Neuronal stem cell (in vitro differentiated cells): ENCODE results near the gene PSMD11. TPM values are rescaled to one million over a fixed set of nuclear protein-coding genes. Genes with fewer than 3 reads are reported as not detected.
A peak's percentile ranks its signal among the peaks of the same experiment; 100 is the strongest.
"Not testable (repeated sequence)": the region's sequence is repeated elsewhere in the genome, so short reads cannot be mapped to it uniquely, and the experiment has no call there.

ENCODE experiments used
- DNase-seq: peaks from one replicate; pipeline ENCODE4 v3.0.0-alpha.2; 2013; ENCODE audit warnings: low spot score
- H2AFZ ChIP-seq: one replicate; pipeline ENCODE4 v1.6.1; 2013; ENCODE audit warnings: mild to moderate bottlenecking, low read length, inconsistent platforms
- H2AK5ac ChIP-seq: 2 replicates; pipeline ENCODE4 v1.6.1; 2013; ENCODE audit warnings: low read depth, mild to moderate bottlenecking, inconsistent platforms, low read length, moderate library complexity, mixed read lengths
- H2BK120ac ChIP-seq: 2 replicates; pipeline ENCODE4 v1.6.1; 2013; ENCODE audit warnings: low read depth, mild to moderate bottlenecking, inconsistent platforms, low read length, moderate library complexity, mixed read lengths
- H2BK12ac ChIP-seq: one replicate; pipeline ENCODE4 v1.6.1; 2013; ENCODE audit warnings: low read length, inconsistent platforms
- H2BK15ac ChIP-seq: 2 replicates; pipeline ENCODE4 v1.6.1; 2013; ENCODE audit warnings: mild to moderate bottlenecking, low read length, inconsistent platforms, mixed read lengths
- H2BK5ac ChIP-seq: one replicate; pipeline ENCODE4 v1.6.1; 2013; ENCODE audit warnings: inconsistent platforms, mild to moderate bottlenecking, low read length, moderate library complexity
- H3K14ac ChIP-seq: one replicate; pipeline ENCODE4 v1.6.1; 2013; ENCODE audit warnings: low read length, inconsistent platforms
- H3K18ac ChIP-seq: 2 replicates; pipeline ENCODE4 v1.6.1; 2013; ENCODE audit warnings: low read length, inconsistent platforms
- H3K23ac ChIP-seq: 2 replicates; pipeline ENCODE4 v1.6.1; 2013; ENCODE audit warnings: low read depth, mild to moderate bottlenecking, mixed read lengths, low read length, inconsistent platforms; ENCODE audit not compliant: poor library complexity
- H3K27ac ChIP-seq: replicated peaks from 3 replicates; pipeline ENCODE4 v1.5.1; 2013; ENCODE audit warnings: low read length, inconsistent platforms
- H3K27me3 ChIP-seq, 3 experiments: 2 replicates each; pipeline ENCODE4 v1.6.1; 2013; ENCODE audit warnings: low read length in 3 of 3, mild to moderate bottlenecking in 2 of 3, inconsistent platforms in 1 of 3, low read depth in 1 of 3, mixed read lengths in 1 of 3, moderate library complexity in 1 of 3; ENCODE audit not compliant: control insufficient read depth in 3 of 3, insufficient read depth in 3 of 3
- H3K36me3 ChIP-seq, 2 donors: replicated peaks in 1 of 2; 2 replicates each; pipeline ENCODE4 v1.6.1; 2013; ENCODE audit warnings: low read length in 2 of 2; ENCODE audit not compliant: control insufficient read depth in 2 of 2, insufficient read depth in 2 of 2
- H3K4ac ChIP-seq: 2 replicates; pipeline ENCODE4 v1.6.1; 2013; ENCODE audit warnings: inconsistent platforms, mild to moderate bottlenecking, low read length, moderate library complexity
- H3K4me1 ChIP-seq, 2 donors: 1 replicate in 1 of 2; 2 replicates in 1 of 2; pipeline ENCODE4 v1.6.1; 2013; ENCODE audit warnings: low read length in 2 of 2, low read depth in 1 of 2; ENCODE audit not compliant: control insufficient read depth in 2 of 2, insufficient read depth in 1 of 2
- H3K4me2 ChIP-seq: one replicate; pipeline ENCODE4 v1.6.1; 2013; ENCODE audit warnings: mild to moderate bottlenecking, low read length, inconsistent platforms; ENCODE audit not compliant: insufficient read depth, poor library complexity, severe bottlenecking
- H3K4me3 ChIP-seq, 2 donors: 2 replicates each; pipeline ENCODE4 v1.5.1; 2013; ENCODE audit warnings: low read length in 2 of 2, mild to moderate bottlenecking in 2 of 2, inconsistent platforms in 1 of 2, moderate library complexity in 1 of 2
- H3K79me1 ChIP-seq: one replicate; pipeline ENCODE4 v1.6.1; 2013; ENCODE audit warnings: low read depth, mild to moderate bottlenecking, inconsistent platforms, low read length, moderate library complexity
- H3K9ac ChIP-seq: one replicate; pipeline ENCODE4 v1.6.1; 2013; ENCODE audit warnings: mild to moderate bottlenecking, low read depth, low read length, inconsistent platforms; ENCODE audit not compliant: poor library complexity
- H3K9me3 ChIP-seq, 2 donors: replicated peaks in 1 of 2; 2 replicates each; pipeline versions ENCODE3 to v1.6.1; 2013; ENCODE audit warnings: low read length in 2 of 2, mild to moderate bottlenecking in 2 of 2, inconsistent platforms in 1 of 2, low read depth in 1 of 2, mixed read lengths in 1 of 2, moderate library complexity in 1 of 2; ENCODE audit not compliant: control insufficient read depth in 2 of 2, insufficient read depth in 1 of 2
- H4K8ac ChIP-seq: one replicate; pipeline ENCODE4 v1.6.1; 2013; ENCODE audit warnings: low read depth, mild to moderate bottlenecking, inconsistent platforms, low read length, moderate library complexity
- H4K91ac ChIP-seq: one replicate; pipeline ENCODE4 v1.6.1; 2013; ENCODE audit warnings: low read length, low read depth, mild to moderate bottlenecking, inconsistent platforms; ENCODE audit not compliant: poor library complexity
- WGBS, 2 donors: extraction: QIAGEN DNeasy Blood & Tissue Kit; methylation state at CpG; one replicate each; pipeline ENCODE4 v1.1.7; 2013; ENCODE audit warnings: missing lambda C conversion rate in 2 of 2, mixed read lengths in 1 of 2; ENCODE audit not compliant: insufficient read length in 2 of 2, insufficient replicate concordance in 1 of 2; ENCODE audit errors: extremely low coverage in 2 of 2; 5-methylcytosine and 5-hydroxymethylcytosine counted together
- polyA plus RNA-seq, 2 experiments: library from polyadenylated mRNA; stranded (reverse); fragments of 200-250 nt; gene quantifications; one replicate each; pipeline ENCODE4 v1.2.3, GENCODE V29; 2013

The PSMD11 gene
- 111 TPM for polyA plus RNA-seq (2013, experiment 1 of 2)
- polyA plus RNA-seq (2013, experiment 2 of 2): 121 TPM

DNA sequence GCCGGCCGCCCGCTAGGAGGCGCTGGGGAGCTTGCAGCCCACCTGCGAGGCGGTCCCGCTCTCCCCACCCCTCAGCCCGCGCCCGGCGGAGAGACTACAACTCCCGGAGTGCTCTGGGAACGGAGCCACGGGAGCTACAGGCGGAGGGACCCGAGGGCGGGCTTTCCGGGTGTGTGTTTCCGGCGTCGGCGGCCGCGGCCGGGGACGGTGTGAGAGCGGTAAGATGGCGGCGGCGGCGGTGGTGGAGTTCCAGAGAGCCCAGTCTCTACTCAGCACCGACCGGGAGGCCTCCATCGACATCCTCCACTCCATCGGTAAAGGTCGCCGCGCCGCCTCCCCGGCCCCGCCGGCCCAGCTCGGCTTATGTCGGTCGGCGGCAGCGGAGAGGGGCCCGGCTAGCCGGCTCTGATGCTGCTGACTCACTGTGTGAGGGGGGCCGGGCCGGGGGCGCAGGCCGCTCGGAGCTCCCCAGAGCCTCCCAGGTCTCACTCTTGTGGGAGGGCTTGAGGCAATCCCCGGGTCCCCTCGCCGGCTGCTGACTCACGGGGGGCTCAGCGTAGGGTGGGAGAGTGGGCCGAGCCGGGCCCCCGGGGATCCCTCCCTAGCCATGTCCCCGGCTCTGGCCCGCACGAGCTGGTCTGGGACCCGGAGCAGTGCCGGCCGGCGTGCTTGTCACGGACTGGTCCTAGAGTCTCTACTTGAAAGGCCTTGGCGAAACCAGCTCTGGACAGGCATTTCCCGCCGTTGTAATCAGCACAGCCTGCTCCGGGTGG, at the start of gene PSMD11:
Gene PSMD11, plus strand, starts transcription at position 210 of the 773 bp plus-strand sequence. Its CDS starts 14 bp downstream, at position 224.
- no CpG with 5 or more reads among the region's 74 CpGs for WGBS, 2 donors
- peaks cover 5 to 11% of the 10 kb centered on the region in 2 donors for H3K4me1 ChIP-seq
- H3K4me3 ChIP-seq: peak within 1 kb of the TSS; percentile 70 to 91
- peak within 1 kb of the TSS; percentile 89 for H3K4me2 ChIP-seq
- H3K23ac ChIP-seq: peak within 1 kb of the TSS; percentile 55
- no peak within 1 kb of the TSS for H3K4ac ChIP-seq
- no peaks in the 10 kb centered on the region for H3K79me1 ChIP-seq
- H2AK5ac ChIP-seq: peak within 1 kb of the TSS; percentile 94
- H2BK12ac ChIP-seq: no peak within 1 kb of the TSS
- H2BK5ac ChIP-seq: peak within 1 kb of the TSS; percentile 87
- H3K27ac ChIP-seq: peak within 1 kb of the TSS; percentile 17
- H3K14ac ChIP-seq: peak within 1 kb of the TSS; percentile 71
- peak within 1 kb of the TSS; percentile 86 for H3K9ac ChIP-seq
- peak; percentile 93 for DNase-seq
- no peak within 1 kb of the TSS for H4K91ac ChIP-seq
- peaks cover 5 to 10% of the 10 kb centered on the region in 2 donors for H3K9me3 ChIP-seq
- H2BK120ac ChIP-seq: no peak within 1 kb of the TSS
- H3K18ac ChIP-seq: peak within 1 kb of the TSS; percentile 97
- H3K36me3 ChIP-seq: peaks cover 7 to 39% of the 10 kb centered on the region in 2 donors
- no peaks in the 10 kb centered on the region for H3K27me3 ChIP-seq
- no peak within 1 kb of the TSS for H4K8ac ChIP-seq
- no peak within 1 kb of the TSS for H2BK15ac ChIP-seq
- H2AFZ ChIP-seq: peak within 1 kb of the TSS; percentile 93

DNA sequence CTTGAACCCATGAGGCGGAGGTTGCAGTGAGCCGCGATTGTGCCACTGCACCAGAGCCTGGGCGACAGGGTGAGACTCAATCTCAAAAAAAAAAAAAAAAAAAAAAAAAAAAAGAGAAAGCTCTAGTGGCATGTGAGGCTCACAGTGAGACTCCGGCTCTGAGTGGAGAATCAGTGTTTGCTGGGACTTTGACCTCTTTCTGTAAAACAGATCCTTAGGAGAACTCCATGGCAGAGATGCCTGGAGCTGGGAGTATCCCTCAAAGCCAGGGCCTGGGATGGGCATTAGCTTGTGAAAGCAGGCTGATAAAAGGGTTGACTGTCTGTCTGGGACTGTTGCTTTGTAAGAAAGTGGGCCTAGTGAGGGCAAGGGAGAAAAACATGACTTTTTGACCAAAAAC, 48.0 kb upstream of the PSMD11 start:
- no peak overlapping the region for H3K23ac ChIP-seq
- no peak overlapping the region for H3K14ac ChIP-seq
- H3K27me3 ChIP-seq: no peaks in the 10 kb centered on the region
- H3K4me2 ChIP-seq: no peak overlapping the region
- H3K4ac ChIP-seq: no peak overlapping the region
- no peak overlapping the region for H3K27ac ChIP-seq
- WGBS, 2 donors: no CpG with 5 or more reads among the region's 5 CpGs
- no peak overlapping the region for H2AFZ ChIP-seq
- H3K4me3 ChIP-seq: no peak overlapping the region
- no peak overlapping the region for H2BK5ac ChIP-seq
- no peaks in the 10 kb centered on the region for H3K79me1 ChIP-seq
- H2AK5ac ChIP-seq: no peak overlapping the region
- H2BK120ac ChIP-seq: no peak overlapping the region
- DNase-seq: no peak
- no peak overlapping the region for H2BK15ac ChIP-seq
- H3K36me3 ChIP-seq: no peaks in the 10 kb centered on the region
- H2BK12ac ChIP-seq: no peak overlapping the region
- no peaks in the 10 kb centered on the region for H3K4me1 ChIP-seq
- no peak overlapping the region for H4K91ac ChIP-seq
- H3K9me3 ChIP-seq: peaks cover 0 to 8% of the 10 kb centered on the region in 2 donors
- H3K9ac ChIP-seq: no peak overlapping the region
- H3K18ac ChIP-seq: no peak overlapping the region
- no peak overlapping the region for H4K8ac ChIP-seq

DNA sequence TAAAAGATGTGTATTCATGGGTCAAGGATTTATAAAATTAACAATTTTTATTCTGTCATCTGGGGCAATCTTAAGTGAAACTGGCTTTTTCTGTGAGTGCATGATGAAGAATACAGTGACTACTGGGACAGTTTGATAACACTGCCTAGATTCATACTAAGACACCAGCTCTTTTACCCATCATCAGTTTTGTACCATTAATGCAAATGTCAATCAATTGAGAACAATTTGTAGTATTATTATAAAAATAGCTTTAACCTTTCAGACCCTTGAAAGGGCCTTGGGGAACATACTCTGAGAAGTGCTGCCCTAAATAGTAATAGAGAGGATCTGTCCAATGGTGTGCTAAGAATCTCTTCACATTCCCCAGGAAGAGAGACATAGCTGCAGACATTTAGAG, 45.4 kb upstream of the PSMD11 start:
- no peak overlapping the region for H3K4ac ChIP-seq
- H3K4me3 ChIP-seq: no peak overlapping the region
- no peak overlapping the region for H3K18ac ChIP-seq
- no peak overlapping the region for H3K23ac ChIP-seq
- H2BK5ac ChIP-seq: no peak overlapping the region
- H2AK5ac ChIP-seq: no peak overlapping the region
- no peak for DNase-seq
- no peak overlapping the region for H3K4me2 ChIP-seq
- H2BK12ac ChIP-seq: no peak overlapping the region
- H3K79me1 ChIP-seq: no peaks in the 10 kb centered on the region
- no peak overlapping the region for H3K27ac ChIP-seq
- peaks cover 0 to 4% of the 10 kb centered on the region in 2 donors for H3K9me3 ChIP-seq
- H4K91ac ChIP-seq: no peak overlapping the region
- no peak overlapping the region for H2AFZ ChIP-seq
- H3K9ac ChIP-seq: no peak overlapping the region
- no peak overlapping the region for H4K8ac ChIP-seq
- H3K27me3 ChIP-seq: no peaks in the 10 kb centered on the region
- no peak overlapping the region for H3K14ac ChIP-seq
- no peaks in the 10 kb centered on the region for H3K4me1 ChIP-seq
- H3K36me3 ChIP-seq: no peaks in the 10 kb centered on the region
- H2BK15ac ChIP-seq: no peak overlapping the region
- no peak overlapping the region for H2BK120ac ChIP-seq

DNA sequence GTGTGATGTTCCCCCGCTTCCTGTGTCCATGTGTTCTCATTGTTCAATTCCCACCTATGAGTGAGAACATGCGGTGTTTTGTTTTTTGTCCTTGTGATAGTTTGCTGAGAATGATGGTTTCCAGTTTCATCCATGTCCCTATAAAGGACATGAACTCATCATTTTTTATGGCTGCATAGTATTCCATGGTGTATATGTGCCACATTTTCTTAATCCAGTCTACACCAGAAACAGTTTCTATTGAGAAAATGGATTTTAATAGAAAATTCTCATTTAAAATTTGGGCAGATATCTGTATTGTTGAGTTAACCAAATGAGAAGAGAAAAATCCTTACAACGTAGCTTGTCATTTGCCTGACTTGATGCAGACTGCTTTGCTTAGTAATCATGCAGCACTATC, 34.2 kb upstream of the PSMD11 start:
- DNase-seq, H3K4ac ChIP-seq, H4K8ac ChIP-seq, H3K27ac ChIP-seq, H3K27me3 ChIP-seq, H2BK12ac ChIP-seq, H3K4me1 ChIP-seq, H3K36me3 ChIP-seq, H3K14ac ChIP-seq, H2AFZ ChIP-seq, H2BK120ac ChIP-seq, H3K18ac ChIP-seq, H3K9ac ChIP-seq, H2BK5ac ChIP-seq, H3K4me3 ChIP-seq, H3K23ac ChIP-seq, H2BK15ac ChIP-seq, H3K9me3 ChIP-seq, H3K79me1 ChIP-seq, H2AK5ac ChIP-seq, H4K91ac ChIP-seq, H3K4me2 ChIP-seq: not testable (repeated sequence)
- WGBS, 2 donors: no CpG with 5 or more reads among the region's 3 CpGs
